Esophagus squamous epithelium (tissue), 4 donors: ENCODE measurements around the gene CAP1.

ENCODE experiments used
- CTCF ChIP-seq, 6 experiments: fragments of 450-650 bp in 4 of 6; fragments of 200-600 bp in 2 of 6; sonication (generic) in 2 of 6; IDR thresholded peaks; one replicate each; pipeline ENCODE4 v1.5.1; 2016 to 2019; ENCODE audit warnings: antibody characterized with exemption in 6 of 6, mild to moderate bottlenecking in 4 of 6, moderate library complexity in 4 of 6
- POLR2A ChIP-seq, 4 donors: fragments of 450-650 bp; IDR thresholded peaks; one replicate each; pipeline ENCODE4 v1.6.1; 2017; ENCODE audit warnings: antibody characterized with exemption in 4 of 4, mild to moderate bottlenecking in 4 of 4, moderate library complexity in 3 of 4

- TF ChIP-seq CTCF (IDR thresholded peaks at IDR 0.05) (no peak), POLR2A (IDR thresholded peaks at IDR 0.05) (no peak)
Measured at GRCh38 chr1:39995973-39996393, 44.5 kb upstream of the CAP1 start.
